Measurements from ENCODE around the gene KAT2B.
A peak's percentile ranks its signal among the peaks of the same experiment; 100 is the strongest.

KAT2B gene

DNA sequence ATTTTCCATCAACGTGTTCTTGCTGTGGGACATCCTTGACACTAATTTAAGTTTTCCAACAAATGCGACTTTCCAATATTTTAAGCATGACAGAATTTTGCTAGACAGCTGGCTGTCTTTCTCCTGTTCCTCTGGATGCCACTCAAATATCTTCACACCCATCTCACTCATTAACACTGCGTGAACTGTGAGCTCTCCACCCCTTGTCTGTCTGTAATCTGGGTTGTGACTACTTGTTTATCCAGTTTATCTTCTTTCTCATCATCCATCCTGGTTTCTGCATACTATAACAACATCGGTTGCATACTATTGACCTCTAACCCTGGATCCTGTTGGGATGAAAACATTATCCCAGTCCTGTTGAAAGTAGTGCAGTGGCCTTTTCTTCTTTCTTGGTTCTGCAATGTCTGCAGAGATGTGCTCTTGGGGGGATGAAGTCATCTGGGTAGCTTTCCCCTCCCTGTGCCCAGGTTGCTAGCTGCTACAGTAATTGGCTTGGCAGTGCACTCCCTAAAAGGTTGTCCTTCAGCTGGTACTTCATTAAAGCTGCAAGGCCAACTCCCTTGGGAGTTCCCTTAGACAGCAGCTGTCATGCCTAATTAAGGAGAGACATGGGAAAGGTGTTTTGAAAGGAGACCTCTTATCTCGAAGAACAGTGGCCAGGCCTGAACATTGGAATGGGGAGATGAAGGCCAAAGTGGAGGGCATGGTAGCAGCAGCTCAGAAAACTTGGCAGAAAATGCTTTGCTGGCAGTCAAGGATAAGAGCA lies 24.7 kb downstream of the KAT2B start:
- DNase-seq (ENCODE audit: low read depth in 2 of 2) = no peak

DNA sequence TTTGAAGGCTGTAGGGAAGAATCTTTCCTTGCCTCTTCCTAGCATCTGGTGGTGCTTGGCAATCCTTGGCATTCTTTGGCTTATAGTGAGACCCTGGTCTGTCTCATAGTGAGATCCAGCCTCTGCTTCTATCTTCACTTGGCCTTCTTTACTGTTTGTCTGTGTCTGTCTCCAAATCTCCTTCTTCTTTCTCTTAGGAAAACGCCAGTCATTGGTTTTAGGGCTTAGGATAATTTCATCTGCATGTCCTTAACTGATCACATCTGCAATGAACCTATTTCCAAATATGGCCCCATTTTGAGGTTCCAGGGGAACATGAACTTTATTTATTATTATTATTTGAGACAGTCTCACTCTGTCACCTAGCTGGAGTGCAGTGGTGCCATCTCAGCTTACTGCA lies 25.8 kb downstream of the KAT2B start:
- no peak for DNase-seq (ENCODE audit: low read depth in 2 of 2)

GRCh38 chr3:20066850-20067617 lies 26.8 kb downstream of the KAT2B start:
- DNase-seq (ENCODE audit: low read depth in 2 of 2) = no peak

- no peak for DNase-seq (ENCODE audit: low read depth in 2 of 2)
Measured at GRCh38 chr3:20068512-20069177, 28.4 kb downstream of the KAT2B start.

GRCh38 chr3:20069178-20069532 lies 28.9 kb downstream of the KAT2B start:
- no peak for DNase-seq (ENCODE audit: low read depth in 2 of 2)

GRCh38 chr3:20071175-20071574 lies 30.9 kb downstream of the KAT2B start:
- DNase-seq (ENCODE audit: low read depth in 2 of 2) = no peak

DNA sequence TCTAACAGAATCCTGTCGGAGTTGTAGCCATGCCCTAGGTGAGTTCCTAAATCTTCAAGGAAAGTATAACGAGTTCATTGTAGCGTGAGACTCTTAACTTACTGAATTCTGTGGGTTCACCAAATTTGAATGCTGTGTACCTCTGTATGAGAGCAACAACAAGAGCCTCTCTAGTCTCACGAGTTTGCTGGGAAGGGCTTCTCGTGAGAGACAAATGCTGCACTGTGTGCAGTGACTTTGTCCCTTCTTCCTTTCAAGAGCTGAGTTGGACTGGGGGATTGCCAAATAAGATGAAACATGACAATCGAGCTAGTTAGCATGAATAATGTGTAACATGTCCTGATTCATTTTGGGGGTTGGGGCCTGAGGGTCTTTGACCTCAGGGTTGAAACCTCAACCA lies 32.2 kb downstream of the KAT2B start:
- no peak for DNase-seq (ENCODE audit: low read depth in 2 of 2)

- DNase-seq (ENCODE audit: low read depth in 2 of 2) = no peak
Measured at GRCh38 chr3:20073068-20073467, 32.8 kb downstream of the KAT2B start.

- no peak for DNase-seq (ENCODE audit: low read depth in 2 of 2)
Measured at GRCh38 chr3:20073683-20074082, 33.4 kb downstream of the KAT2B start.

GRCh38 chr3:20074226-20075063 lies 34.2 kb downstream of the KAT2B start:
- DNase-seq (ENCODE audit: low read depth in 2 of 2) = no peak

- no peak for DNase-seq (ENCODE audit: low read depth in 2 of 2)
Measured at GRCh38 chr3:20075197-20075596, 35.0 kb downstream of the KAT2B start.

DNA sequence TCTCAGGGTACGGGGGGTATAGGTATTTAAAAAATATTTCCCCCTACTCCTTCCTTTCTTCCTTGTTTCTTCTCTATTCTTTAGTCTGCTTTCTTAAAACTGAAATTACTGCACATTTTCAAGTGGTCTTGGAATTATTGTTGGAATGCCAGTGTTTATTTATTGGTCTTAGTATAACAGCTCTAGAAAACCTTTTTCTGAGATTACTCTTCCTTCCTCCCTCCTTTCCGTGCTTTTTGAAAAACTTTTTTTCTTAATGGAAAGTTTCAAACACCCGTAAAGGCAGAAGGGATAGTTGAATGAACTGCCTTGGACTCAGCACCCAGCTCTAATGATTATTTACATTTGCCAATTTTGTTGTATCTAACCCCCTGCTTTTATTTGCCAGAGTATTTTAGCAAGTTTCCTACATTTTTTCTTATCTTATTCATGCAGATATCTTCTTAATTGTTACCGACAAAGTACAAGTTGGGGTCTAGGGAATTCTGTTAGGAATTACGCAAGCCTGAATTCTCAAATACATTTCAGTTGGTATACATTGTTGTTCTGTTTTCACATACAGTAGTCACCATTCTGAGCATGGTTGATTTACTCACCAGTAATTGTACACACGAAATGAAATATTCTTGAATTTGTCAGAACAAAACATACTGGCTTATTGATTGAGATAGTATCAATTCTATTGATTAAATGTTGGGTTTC lies 36.2 kb downstream of the KAT2B start:
- no peak for DNase-seq (ENCODE audit: low read depth in 2 of 2)

GRCh38 chr3:20077068-20077467 lies 36.8 kb downstream of the KAT2B start:
- DNase-seq (ENCODE audit: low read depth in 2 of 2) = no peak

- DNase-seq (ENCODE audit: low read depth in 2 of 2) = no peak
Measured at GRCh38 chr3:20078194-20078714, 38.0 kb downstream of the KAT2B start.

DNA sequence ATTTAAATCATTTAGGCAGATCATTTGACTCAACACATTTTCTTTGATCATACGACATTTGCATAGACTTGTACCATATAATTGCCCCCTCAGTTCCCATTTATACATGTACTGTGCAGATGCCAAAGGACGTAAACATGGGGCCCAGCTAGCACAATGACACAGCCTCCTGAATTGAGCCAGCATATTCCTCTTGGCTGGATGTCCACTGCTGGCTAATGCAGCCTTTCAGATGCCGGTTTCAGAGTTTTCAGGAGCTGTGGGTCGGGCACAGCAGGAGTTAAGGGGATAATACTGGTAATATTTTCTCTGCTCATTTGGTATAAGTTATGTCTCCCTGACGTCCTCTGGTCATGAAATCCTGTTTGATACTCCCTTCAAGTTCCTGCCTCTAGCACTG lies 39.4 kb downstream of the KAT2B start:
- no peak for DNase-seq (ENCODE audit: low read depth in 2 of 2)

DNA sequence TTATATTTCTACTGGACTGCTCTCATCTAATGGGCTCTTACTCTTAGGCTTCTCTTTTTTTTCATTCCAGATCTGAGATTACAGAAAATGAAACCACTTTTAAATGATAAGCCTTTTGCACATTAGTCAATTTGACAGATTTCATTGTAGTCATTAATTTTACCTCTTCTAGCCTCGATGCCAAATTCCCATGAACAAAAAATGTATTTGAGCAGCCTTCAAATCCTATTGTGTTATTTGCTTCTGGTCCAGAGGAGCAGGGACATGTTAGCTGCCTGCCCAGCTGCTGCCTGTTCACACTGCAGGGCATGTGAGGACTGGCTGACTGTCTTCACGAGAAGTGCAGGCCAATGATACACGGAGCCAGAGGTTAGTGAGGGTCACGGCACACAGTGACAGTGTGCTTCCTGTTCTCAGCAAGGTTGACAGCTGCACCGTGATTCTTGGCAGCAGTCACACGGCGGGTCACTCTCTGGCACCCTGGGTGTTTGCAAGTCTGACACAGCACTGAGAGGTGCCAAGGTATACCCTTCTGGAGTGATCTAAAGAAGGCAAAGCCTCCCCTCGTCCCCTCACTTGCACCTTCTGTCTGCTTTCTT lies 40.8 kb downstream of the KAT2B start:
- DNase-seq (ENCODE audit: low read depth in 2 of 2) = peak in 1 of 2 donors; percentile 12

- DNase-seq (ENCODE audit: low read depth in 2 of 2) = no peak
Measured at GRCh38 chr3:20083253-20083652, 43.0 kb downstream of the KAT2B start.

GRCh38 chr3:20083953-20084352 lies 43.7 kb downstream of the KAT2B start:
- DNase-seq (ENCODE audit: low read depth in 2 of 2) = no peak

- no peak for DNase-seq (ENCODE audit: low read depth in 2 of 2)
Measured at GRCh38 chr3:20091331-20092047, 51.2 kb downstream of the KAT2B start.

DNA sequence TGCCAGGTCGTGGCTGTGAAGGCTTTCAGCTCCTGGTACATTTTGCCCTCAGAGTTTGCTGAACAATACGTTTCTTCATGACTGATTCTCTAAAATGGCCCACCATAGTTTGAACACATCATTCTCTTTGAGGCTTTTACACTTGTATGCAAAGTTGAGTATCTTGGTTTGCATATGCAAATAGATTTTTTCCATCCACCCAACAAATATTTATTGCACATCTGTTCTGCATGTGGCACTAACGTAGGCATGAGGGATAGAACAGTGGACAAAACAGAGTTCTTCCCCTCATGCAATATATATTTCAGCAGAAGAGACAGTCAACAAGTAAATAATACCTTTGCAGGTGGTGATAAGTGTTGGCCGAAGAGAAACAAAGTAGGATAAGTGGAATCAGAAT lies 55.2 kb downstream of the KAT2B start:
- DNase-seq (ENCODE audit: low read depth in 2 of 2) = no peak
